RWPE2 (cell line): ENCODE measurements around the gene ZNF385C.

Source experiments
- ATAC-seq: fragments of 200-7000 bp; cut with Tn5 transposase; 3 replicates; pipeline ENCODE4 v1.9.1; 2021; ENCODE audit warnings: low read depth
- DNase-seq: peaks from one replicate; pipeline ENCODE4 v3.0.0-alpha.2; 2020; ENCODE audit warnings: low spot score
- H3K27ac ChIP-seq: fragments of 450-650 bp; 2 replicates; pipeline ENCODE4 v1.5.1; 2017; ENCODE audit warnings: mild to moderate bottlenecking; ENCODE audit not compliant: poor library complexity, severe bottlenecking
- H3K27me3 ChIP-seq: fragments of 250-450 bp; sonication (Bioruptor Pico); 2 replicates; pipeline ENCODE4 v1.5.1; 2021; ENCODE audit warnings: mild to moderate bottlenecking, moderate library complexity; ENCODE audit not compliant: insufficient read depth, poor library complexity, severe bottlenecking
- H3K36me3 ChIP-seq: fragments of 250-450 bp; sonication (Bioruptor Pico); 2 replicates; pipeline ENCODE4 v1.5.1; 2020; ENCODE audit warnings: low read depth, mild to moderate bottlenecking, moderate library complexity
- H3K4me1 ChIP-seq: fragments of 250-450 bp; sonication (Bioruptor Pico); 2 replicates; pipeline ENCODE4 v1.5.1; 2021; ENCODE audit warnings: mild to moderate bottlenecking, moderate library complexity; ENCODE audit not compliant: insufficient read depth, poor library complexity, severe bottlenecking
- H3K4me3 ChIP-seq: fragments of 250-450 bp; sonication (Bioruptor Pico); 2 replicates; pipeline ENCODE4 v1.5.1; 2021; ENCODE audit warnings: mild to moderate bottlenecking, moderate library complexity; ENCODE audit not compliant: severe bottlenecking
- H3K9me3 ChIP-seq: fragments of 250-450 bp; sonication (Bioruptor Pico); 2 replicates; pipeline ENCODE4 v1.5.1; 2021; ENCODE audit warnings: mild to moderate bottlenecking, moderate library complexity; ENCODE audit not compliant: severe bottlenecking
- TF ChIP-seq, protein P1 (sequence below): fragments of 450-650 bp; IDR thresholded peaks from one replicate; pipeline ENCODE4 v1.5.1; 2017; ENCODE audit warnings: mild to moderate bottlenecking, moderate library complexity; ENCODE audit not compliant: poor library complexity, severe bottlenecking

Gene ZNF385C

DNA sequence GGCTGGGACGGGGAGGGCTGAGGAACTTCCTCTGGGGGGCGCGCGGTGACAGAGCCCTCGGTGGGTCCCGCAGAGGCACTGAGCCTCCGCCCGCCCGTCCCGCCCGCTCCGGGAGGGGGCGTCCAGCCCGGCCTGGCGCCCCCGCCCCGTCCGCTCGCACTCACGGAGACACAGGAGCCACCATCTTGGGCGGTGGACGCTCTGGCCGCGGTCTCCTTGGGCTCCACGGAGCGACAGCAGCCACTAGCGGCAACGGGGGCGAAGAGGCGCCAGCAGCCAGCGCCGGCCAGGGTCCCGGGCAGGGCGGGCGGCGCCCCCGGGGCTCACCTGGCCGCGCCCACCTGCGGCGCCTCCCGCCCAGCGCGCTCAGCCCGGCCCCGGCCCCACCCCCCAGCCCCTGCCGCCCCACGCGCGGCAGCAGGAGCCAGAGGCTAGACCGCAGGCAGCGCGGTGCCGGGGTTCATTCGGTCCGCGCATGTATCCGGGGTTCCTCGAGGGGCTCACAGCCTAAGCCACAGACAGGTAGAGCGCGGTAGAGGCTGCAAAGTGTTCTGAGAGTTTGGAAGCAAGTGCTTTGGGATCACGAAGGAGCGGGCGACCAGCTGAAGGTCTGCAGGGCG is 47.8 kb downstream of the ZNF385C start, which contains the start of gene C17orf113:
Gene C17orf113 (minus strand): TSS at position 209 of the 620 bp plus-strand sequence. CDS start 7,225 bp downstream, outside the sequence.
- H3K9me3 ChIP-seq: no peaks in the 10 kb centered on the region
- no peaks in the 10 kb centered on the region for H3K4me1 ChIP-seq
- no peaks in the 10 kb centered on the region for H3K27me3 ChIP-seq
- H3K27ac ChIP-seq: no peak within 1 kb of the TSS
- no peak for DNase-seq
- peak within 1 kb of the TSS; percentile 65 for H3K4me3 ChIP-seq
- no peaks in the 10 kb centered on the region for H3K36me3 ChIP-seq
- TF ChIP-seq, protein P1, sequence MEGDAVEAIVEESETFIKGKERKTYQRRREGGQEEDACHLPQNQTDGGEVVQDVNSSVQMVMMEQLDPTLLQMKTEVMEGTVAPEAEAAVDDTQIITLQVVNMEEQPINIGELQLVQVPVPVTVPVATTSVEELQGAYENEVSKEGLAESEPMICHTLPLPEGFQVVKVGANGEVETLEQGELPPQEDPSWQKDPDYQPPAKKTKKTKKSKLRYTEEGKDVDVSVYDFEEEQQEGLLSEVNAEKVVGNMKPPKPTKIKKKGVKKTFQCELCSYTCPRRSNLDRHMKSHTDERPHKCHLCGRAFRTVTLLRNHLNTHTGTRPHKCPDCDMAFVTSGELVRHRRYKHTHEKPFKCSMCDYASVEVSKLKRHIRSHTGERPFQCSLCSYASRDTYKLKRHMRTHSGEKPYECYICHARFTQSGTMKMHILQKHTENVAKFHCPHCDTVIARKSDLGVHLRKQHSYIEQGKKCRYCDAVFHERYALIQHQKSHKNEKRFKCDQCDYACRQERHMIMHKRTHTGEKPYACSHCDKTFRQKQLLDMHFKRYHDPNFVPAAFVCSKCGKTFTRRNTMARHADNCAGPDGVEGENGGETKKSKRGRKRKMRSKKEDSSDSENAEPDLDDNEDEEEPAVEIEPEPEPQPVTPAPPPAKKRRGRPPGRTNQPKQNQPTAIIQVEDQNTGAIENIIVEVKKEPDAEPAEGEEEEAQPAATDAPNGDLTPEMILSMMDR: peak; percentile 81
- ATAC-seq: peak; percentile 84

DNA sequence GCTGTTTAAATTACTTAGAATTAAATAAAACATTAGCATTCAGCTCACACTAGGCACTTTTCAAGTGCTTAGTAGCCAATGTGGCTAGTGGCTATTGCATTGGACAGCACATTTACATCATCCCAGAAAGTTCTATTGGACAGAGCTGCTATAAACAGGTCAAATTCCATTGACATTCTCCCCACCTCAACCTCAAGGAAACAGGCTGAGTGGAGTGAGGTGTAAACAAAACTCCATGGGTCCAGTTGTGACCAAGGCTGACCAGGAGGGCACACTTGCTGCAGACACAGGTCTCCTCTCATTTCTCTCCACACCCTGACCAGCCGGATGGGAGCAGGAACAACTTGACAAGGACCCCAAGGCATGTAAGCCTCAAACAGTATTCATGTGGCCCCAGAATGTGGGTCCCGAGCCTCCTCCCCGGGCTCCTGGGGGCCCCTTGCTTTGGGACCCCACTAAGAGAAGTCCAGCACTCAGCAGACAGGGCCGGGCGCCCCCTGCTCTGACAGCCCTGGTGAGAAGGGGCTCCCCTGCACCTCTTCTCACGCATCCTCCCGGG is 48.4 kb downstream of the ZNF385C start:
- ATAC-seq: peak; percentile 13; the same call in 2 of the 3 replicates
- no peak for DNase-seq
- H3K9me3 ChIP-seq: no peaks in the 10 kb centered on the region
- no peaks in the 10 kb centered on the region for H3K4me1 ChIP-seq
- H3K4me3 ChIP-seq: peak overlapping the region; percentile 65
- H3K27ac ChIP-seq: no peak overlapping the region
- no peaks in the 10 kb centered on the region for H3K36me3 ChIP-seq
- TF ChIP-seq, protein P1: no peak
- H3K27me3 ChIP-seq: no peaks in the 10 kb centered on the region

DNA sequence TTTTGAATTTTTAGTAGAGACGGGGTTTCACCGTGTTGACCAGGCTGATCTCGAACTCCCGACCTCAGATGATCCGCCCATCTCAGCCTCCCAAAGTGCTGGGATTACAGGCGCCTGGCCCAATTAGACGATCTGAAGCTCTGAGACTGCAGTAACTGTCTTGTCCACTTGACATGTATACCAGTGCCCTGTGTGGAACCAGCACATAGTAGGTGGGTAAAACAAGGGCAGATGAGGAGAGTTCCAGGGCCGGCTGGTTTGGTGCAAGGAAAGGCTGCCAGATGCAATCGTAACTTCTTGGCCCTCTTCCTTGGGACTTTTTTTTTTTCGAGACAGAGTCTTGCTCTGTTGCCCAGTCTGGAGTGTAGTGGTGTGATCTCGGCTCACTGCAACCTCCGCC is 50.9 kb downstream of the ZNF385C start:
- H3K9me3 ChIP-seq: no peaks in the 10 kb centered on the region

DNA sequence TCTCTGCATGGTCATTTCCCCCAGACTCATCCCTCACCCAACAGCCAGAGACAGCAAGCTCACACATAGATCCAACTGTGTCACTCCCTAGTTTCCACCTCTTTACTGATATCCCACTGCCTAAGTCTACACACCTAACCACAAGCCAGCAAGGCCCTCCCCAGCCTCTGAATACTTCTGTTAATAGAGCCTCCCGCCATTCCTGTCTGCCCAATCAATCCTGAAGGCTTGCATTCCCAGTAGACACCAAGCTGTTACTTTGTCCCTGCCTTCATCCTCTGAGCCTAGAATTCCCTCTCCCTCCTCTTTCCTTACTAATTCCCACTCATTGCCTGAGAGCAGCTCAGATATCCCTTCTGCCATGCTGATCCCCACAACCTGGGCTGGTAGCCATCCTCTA is 52.6 kb downstream of the ZNF385C start:
- no peak for ATAC-seq
- Histone ChIP-seq H3K27me3 (no peaks in the 10 kb centered on the region), H3K27ac (no peak overlapping the region), H3K4me1 (no peaks in the 10 kb centered on the region), H3K9me3 (no peaks in the 10 kb centered on the region), H3K4me3 (no peak overlapping the region), H3K36me3 (no peaks in the 10 kb centered on the region)
- TF ChIP-seq, protein P1: no peak
- DNase-seq: no peak

More for the DNA sequence above, 50.9 kb downstream of the ZNF385C start:
- Histone ChIP-seq H3K4me1 (no peaks in the 10 kb centered on the region), H3K27ac (no peak overlapping the region), H3K4me3 (no peak overlapping the region), H3K27me3 (no peaks in the 10 kb centered on the region), H3K36me3 (no peaks in the 10 kb centered on the region)
- ATAC-seq (no peak), DNase-seq (no peak)
- TF ChIP-seq, protein P1: no peak

DNA sequence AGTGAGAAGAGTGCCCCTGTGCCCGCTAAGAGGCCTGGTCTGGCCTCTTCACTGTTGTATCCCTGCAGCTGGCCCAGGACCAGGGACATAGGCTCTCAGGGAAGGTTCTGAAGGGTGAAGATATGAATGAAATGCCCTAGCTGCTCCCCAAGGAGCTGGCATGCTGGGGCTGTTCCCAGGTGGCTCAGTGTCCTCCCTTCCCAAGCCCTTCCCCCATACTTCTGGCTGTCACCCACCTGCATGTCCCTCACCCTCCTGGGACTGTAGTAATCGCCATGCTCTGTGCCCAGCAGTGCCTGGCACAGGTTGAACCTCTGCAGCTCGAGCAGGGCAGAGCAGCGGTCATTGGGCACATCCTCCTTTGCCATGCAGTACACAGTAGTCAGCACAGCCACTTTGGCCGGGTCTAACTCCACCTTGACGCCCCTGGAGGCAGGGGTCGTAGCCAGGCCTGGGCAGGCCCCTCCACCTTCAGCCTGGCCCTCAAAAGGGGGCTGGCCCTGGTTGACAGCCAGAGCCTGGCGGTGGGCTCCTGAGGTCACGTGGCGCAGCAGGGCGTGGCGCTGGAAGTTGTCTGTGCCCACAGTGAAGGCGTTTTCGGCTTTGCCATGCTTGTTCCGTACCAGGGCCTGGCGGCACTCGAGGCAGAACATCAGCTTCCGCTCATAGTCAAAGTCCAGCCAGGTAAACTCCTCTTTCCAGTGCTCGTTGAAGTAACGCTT is 55.5 kb downstream of the ZNF385C start:
- H3K4me3 ChIP-seq: no peak overlapping the region
- no peaks in the 10 kb centered on the region for H3K9me3 ChIP-seq
- TF ChIP-seq, protein P1: no peak
- ATAC-seq: no peak
- no peak overlapping the region for H3K27ac ChIP-seq
- no peak for DNase-seq
- H3K36me3 ChIP-seq: no peaks in the 10 kb centered on the region
- no peaks in the 10 kb centered on the region for H3K4me1 ChIP-seq
- no peaks in the 10 kb centered on the region for H3K27me3 ChIP-seq
